NOMO-1 treated with DMSO at 0.1 percent for 48 hours (cell line): ENCODE measurements around the gene RHOD.
A peak's percentile ranks its signal among the peaks of the same experiment; 100 is the strongest.

Experiments used
- DNase-seq: peaks from one replicate; lab custom pipeline; 2025; ENCODE audit not compliant: unreplicated experiment; lab: John Stamatoyannopoulos, UW

Gene RHOD

DNA sequence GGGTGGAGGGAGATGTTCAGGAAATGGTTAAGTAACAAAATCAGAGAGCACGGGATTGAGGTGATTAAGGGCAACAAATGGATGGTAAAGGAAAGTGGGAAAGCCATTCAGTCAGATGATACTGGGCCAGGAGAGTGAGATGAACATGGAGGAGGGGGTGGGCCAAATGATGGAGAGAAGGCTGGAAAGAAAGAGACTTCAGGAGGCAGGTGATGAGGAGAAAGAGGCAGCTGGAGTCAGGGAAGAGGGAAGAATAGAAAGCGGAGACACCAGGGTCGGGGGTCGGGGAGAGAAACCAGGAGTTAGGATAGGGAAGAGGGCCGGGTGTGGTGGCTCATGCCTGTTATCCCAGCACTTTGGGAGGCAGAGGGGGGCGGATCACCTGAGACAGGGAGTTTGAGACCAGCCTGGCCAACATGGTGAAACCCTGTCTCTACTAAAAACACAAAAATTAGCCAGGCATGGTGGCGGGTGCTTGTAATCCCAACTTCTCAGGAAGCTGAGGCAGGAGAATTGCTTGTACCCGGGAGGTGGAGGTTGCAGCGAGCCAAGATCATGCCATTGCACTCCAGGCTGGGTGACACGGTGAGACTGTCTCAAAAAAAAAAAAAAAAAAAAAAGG is 57.7 kb downstream of the RHOD start:
- DNase-seq, result no peak

DNA sequence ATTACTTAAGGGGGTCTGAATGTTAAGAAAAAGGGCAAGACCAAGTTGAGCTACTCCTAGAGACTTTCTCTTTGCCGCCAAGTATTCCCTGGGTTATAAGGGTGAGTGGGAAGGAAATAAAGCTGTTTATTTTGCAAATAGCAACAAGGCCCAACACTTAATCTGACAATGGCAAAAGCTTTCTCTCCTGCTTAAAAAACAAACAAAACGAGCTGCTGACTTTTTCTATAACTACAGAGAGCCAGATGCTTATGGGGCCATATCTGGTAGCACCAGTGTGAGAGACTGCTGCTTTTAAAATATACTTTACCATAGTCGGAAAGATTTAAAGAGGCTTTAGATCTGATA is 60.1 kb downstream of the RHOD start:
- DNase-seq, result no peak

DNA sequence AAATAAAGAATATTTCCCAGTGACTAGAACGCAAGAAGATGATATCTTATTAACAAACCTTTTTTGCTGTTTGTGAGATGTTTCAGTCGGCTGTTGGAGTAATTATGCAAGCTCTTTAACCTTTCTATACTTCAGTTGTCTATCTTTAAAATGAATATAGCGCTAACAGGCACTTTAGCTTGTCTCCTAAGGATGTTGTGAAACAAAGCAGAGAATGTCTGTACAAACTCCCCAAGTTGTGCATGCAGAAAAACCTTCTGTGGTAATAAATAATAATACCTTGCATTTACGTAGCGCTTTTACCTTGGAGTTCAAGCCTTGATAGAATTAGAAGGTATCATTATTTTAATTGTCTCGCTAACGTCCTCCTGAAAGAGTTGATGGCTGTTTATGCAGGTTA is 60.5 kb downstream of the RHOD start:
- peak; percentile 17 for DNase-seq

DNA sequence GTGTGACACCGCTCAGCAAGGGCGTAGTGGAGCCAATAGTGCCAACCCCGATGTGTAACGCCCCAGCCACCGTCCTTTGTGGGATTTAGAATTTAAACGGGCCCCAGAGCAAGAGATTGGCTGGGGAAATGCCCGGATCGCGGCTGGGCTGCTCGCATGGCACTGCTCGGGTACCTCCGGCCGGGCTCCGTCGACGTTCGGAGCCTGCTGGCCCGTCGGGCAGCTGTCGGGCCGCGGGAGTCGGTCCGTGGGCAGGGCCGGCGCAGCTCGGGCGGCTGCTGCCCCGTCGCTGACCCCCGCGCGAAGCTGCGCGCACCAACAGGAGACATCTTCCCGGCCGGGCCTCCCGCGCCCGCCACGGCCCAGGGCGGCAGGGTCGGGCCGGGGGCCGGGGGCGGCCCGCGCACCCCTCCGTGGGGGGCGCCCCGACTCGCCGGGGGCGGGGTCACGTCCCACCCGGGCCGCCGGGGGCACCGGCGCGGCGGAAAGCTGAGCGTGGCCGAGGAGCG is 61.1 kb downstream of the RHOD start:
- peak; percentile 22 for DNase-seq

DNA sequence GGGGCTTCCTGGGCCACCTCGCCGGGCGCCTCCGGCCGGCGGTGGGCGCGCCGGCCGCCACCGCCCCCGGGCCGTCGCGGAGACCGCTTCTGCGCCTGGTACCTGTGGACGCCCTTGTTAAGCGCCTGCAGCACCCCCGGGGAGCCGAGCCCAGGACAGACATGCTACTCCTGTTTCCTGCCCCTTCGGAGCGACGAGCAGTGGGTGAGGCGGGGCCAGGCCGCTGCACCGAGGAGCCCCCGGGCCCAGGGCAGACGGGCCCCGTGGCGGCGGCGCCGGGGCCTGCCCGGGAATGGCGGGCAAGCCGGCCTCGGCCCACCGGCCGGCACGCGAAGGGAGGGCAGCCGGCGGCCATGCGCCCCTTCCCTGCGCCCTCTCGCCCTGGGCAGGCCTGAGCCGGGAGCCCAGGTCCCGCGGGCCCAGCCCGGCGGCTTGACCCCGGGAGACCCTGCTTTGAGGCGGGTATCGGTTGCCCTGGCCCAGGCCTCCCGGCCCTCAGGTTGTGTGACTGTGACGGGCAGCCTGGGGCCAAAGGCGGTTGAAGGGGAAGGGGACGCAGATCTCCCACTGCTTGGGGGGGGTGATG is 61.6 kb downstream of the RHOD start:
- no peak for DNase-seq

DNA sequence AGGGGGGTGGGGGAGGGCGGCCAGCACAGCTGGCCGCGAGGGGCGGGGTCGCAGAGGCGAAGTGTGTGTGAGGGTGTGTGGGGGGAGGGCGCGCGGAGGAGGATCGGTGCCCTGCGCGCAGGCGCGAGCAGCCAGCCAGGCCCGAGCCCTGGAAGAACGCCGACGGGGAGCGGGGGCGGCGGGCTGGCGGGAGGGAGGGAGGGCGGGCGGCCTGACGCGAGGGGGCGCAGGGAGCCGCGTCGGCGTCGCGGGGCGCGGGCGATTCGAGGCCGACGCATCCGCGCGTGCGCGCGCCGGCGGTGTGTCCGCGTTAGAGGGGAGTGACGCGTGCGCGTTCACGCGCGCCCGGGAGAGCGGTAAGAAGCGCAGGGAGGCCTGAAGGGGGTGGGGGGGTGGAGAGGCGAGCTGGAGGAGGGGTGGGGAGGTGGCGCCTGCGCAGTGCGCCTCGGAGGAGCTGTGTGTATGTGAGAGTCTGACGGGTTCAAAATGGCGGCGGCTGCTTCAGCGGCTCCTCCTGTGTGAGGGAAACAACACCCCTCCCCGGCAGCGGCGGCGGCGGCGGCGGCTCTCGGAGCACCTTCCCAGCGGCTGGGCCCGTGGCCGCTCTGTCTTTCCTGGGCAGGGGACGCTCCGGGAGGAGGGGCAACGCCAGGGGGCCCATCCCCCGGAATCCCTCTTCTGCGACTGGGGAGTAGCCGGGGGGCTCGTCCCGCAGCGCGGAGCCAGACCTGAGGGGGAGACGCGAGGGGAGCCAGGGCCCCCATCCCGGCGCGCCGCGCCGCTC is 62.3 kb downstream of the RHOD start, which contains the start of gene KDM2A:
Gene KDM2A (plus strand): TSS at position 463 of the 784 bp plus-strand sequence. CDS start 2,054 bp downstream, outside the sequence.
- DNase-seq, result peak; percentile 95

DNA sequence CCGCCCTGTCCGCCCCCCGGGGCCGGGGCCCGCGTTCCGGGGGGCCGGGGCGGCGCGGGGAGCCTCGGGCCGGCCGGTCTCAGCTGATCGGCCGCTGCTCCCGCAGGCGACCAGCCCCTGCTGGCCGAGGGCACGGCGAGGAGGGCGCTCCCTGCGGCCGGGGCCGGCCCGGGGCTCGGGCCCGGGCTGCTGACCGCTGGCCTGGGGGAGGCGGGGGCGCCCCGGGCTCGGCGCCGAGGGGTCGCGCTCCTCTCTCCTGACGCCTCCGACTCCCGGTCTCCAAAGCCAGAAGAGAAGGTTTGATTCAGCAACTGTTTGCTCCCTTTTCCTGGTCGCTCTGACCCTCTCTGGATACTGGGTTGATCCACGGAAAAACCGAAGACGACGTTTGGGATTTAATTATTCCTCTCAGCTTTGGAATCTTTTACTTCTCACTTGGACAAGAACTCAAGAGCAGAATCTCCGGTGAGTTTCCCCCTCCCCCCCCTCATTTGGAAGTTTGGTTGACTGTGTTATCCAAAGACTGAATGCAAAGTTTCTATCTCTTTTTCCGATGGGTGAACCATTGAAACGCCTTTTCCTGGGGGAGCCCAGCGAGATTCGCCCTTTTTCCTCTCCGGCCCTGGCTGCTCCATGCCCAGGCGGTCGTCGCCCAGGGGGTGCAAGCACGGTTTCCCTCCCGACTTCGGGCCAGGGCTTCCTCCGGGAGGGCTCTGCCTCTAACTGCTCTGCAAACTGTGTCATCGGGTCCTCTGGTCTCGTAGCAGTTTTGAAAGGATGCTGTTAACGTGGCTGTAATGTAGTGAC is 63.1 kb downstream of the RHOD start:
- no peak for DNase-seq

DNA sequence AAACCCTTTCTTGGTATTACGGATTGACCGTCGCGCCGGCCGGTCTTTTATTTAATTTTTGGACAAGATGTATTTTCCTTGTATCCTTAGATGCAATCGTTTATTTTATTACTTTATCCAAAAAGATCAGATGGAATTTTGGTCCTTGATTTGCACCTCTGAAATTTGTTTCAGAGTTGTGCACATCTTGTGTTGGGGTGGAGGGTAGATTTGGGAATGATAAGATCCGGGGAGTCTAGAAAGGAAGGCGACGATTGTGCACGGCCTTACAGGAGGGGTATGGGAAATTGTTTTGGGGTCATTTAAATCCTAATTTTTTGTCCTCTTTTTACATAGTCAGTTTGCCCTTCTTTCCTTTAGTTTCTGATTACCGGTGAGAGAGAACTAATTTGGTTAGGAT is 63.8 kb downstream of the RHOD start:
- DNase-seq, result no peak

DNA sequence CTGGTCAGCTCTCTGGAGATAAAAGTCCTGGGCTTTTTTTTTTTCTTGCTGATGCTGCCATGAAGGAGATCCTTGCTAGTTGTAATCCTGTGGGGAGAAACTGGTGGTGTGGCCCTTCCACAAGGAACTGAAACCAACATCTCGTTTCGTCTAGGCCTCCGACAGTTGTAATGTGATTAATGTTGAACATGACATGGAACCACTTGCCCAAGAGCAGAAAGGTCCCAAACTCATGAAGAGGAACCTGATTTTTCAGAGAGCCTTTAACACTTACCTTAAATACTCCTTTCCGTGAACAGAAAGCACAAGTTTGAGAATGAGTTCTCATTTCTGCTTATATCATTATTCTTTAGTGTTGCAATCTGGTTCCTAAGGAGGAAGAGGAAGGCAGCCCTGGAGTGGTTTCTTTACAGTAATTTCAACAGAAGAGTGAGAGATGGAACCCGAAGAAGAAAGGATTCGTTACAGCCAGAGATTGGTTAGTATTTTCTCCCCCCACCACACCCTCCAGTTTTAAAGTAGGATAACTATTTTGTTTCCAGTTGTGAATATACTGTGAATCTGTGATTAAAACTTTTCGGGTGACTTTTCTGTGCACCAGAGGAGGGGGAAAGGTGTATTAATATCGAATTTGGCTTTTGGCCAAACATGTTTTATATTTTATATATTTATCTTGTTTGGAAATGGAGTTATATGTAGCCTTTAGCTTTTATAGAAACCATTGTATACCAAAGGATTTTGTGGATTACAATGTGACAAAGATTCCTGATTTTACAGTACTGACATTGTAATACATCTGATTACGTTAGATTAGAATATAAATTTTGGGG is 64.4 kb downstream of the RHOD start:
- peak; percentile 98 for DNase-seq
